Right lung (tissue), 5 donors: ENCODE measurements around the gene TMEM253. TPM values are rescaled to one million over a fixed set of nuclear protein-coding genes. Genes with fewer than 3 reads are reported as not detected.

ENCODE experiments used
- DNase-seq, 2 donors: peaks; one replicate each; pipeline ENCODE4 v3.0.0-alpha.2; 2013
- polyA plus RNA-seq, 5 donors: library from polyadenylated mRNA; unstranded; fragments of 120-200 nt; gene quantifications; one replicate each; pipeline versions ENCODE4 v1.2.1 to v1.2.3, GENCODE V29; 2013; ENCODE audit warnings: inconsistent platforms in 1 of 5, low replicate concordance in 1 of 5; ENCODE audit not compliant: insufficient read length in 5 of 5, insufficient read depth in 1 of 5

Gene TMEM253
- polyA plus RNA-seq, 5 donors: 0.74 to 2.3 (median 1.0) TPM

DNA sequence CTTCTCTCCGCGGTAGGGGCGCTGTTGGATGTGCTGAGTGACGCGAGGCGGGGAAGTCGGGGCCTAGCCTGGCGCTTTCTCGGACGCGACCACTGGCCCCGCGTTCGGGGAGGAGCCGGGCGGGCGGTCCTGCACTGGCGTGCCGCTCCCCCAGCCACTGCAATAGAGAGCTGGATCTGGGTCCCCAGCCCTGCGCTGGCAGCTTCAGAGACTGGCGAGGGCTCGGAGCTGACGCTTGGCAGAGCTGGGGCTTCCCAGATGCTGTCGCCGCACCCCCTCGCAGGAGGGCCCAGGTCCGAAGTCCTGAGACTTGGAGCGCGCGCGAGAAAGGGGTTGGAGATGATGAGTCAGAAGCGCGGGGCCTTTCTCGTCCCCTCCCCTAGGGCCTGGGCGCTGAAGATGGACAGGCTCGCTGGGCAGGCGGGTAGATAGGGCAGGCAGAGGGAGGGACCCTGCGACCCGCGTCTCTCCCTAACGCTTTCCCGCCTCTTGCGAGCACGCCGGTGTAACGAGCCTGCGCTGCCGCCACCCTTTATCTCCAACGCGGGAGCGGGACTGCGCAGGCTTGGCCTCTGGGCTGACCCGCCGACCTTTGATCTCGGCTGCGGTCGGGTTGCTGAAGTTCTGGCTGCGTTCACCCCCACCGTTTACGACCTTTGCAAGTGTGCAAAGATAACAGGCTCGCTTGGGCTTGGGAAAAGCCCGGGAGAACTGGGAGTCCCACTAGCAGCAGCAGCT is 3.0 kb downstream of the TMEM253 start:
- peak; percentile 95 to 98 for DNase-seq

DNA sequence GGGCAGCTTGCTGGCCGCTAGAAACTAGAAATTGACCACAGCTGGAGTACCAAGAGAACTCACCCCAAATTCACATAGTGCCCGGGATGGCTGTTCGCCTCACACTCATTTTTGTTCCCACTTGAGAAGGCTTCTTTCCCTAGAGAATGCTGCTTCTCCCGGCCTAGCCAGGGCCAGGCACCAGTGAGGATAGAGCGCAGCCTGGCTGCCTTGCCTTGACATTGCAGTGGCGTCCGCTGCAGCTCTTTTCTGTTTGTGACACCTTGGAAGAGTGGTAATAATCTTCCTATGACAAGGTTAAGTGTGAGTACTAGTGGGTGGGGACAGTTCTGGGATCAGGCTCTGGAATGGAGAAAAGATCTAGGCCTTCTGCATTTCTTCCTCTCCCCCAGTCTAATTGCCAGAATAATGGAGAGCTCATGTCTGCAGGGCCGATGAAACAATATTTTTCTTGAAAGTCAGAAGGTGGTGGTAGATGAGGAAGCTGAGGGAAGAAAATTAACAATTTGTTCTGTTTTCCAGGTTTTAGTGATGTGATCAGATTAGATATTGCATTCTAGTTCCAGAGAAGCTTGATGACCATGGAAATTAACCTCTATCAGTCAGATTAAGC is 3.7 kb downstream of the TMEM253 start:
- DNase-seq: peak; percentile 77 to 80

DNA sequence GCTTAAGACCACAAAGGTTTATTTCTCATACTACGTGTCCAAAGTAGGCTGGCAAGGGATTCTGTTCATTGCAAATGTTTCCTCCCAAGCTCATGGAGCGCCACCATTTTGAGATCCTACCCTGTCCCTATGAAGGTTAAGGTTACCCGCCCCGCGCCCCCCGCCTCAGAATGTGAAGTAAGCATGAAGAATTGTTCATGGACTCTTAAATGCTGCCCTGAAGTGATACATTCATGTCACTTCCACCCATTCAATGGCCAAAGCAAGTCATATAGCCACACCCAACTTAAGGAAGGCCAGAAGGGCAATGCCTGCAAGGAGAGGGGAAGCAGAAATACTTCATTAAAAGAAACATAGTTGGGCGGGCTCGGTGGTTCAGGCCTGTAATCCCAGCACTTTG is 4.2 kb downstream of the TMEM253 start:
- DNase-seq: no peak

DNA sequence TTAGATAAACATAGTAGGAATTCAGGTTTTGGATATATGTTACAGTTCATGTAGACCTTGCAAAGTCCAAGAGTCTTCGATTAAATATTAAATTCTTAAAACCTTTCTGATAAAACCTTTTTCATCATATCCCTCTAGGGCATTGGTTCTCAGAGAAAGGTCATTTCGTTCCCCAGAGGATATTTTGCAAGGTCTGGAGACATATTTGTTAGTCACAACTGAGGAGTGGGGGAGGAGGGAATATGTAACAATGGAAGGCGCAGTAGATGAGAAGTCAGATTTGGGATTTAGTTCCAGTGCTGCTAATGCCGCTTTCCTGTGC is 5.3 kb downstream of the TMEM253 start:
- DNase-seq: no peak

DNA sequence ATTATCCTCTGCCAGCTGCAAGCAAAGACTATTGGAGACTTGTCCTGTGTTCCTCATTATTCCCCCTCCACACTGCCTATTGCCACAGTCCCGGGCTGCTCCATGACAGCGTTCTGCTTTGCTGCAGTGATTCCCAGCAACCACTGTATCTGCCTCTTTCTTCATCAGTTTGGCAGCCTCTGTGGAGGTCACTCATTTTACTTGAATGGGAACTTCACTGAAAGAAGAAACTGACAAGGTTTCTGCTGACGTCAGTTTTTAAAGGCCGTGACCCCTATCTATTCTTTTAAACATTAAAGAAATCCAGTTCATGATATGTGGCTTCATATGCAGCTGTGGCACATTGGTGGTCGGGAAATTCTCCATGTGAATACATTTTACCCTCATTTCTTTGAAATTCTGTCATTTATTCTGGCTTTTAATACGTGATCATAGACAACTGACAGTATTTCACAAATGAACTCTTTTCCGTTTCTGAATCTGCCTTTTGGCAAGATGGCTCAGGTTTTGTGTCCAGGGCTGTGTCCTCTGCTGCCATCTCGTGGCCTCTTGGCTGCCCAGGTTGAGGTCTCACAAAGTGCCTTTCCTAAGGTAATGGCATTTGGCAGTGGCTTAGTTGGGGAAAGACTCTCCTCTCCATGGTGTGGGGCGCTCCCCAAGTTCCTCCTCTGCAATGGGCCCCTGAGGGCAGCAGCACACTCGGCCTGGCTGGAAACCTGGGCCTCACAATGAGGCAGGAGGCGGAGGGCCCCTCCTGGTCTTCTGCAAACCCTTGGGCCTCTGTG is 5.8 kb downstream of the TMEM253 start:
- peak; percentile 73 to 80 for DNase-seq

DNA sequence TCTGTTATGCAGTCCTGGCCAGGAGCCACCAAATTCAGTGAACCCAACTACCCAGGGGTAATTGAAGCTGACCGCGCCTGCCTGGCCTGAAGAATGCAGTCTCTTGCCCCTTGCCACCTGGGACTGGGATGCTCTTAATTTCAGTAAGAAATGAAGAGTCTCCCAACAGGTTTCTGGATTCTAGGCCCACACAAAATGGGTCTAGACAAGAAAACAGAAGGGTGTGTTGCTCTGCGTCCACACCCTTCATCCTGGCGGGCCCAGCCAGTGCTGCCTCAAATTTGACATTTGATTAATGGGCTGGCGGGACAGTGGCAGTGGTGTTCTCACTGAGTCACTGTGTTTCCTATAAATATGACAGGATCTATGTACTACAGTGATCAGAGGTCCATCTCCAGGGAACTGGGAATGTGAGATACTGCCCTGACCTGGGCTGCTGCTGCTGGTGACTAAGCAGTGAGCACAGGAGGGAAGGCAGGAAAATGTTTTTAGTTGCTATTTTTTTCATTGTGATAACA is 6.5 kb downstream of the TMEM253 start:
- no peak for DNase-seq

DNA sequence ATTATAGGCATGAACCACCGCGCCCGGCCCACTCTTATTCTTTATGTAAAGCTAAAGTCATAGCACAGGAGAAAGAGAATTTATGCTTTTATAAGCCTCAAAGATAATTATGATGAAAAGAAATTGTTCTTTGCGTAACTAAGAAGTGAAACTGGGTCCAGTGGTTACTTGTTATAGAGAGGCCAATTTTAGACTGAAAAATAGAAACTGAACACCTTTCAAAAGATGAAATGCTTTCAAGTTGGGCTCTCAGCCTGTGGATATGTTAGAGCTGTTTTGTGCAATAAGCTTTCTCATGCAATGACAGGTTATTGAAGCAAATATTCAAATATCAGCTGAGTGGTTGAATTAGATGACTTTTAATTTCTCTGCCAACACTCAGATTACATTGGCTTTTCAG is 7.9 kb downstream of the TMEM253 start:
- no peak for DNase-seq

DNA sequence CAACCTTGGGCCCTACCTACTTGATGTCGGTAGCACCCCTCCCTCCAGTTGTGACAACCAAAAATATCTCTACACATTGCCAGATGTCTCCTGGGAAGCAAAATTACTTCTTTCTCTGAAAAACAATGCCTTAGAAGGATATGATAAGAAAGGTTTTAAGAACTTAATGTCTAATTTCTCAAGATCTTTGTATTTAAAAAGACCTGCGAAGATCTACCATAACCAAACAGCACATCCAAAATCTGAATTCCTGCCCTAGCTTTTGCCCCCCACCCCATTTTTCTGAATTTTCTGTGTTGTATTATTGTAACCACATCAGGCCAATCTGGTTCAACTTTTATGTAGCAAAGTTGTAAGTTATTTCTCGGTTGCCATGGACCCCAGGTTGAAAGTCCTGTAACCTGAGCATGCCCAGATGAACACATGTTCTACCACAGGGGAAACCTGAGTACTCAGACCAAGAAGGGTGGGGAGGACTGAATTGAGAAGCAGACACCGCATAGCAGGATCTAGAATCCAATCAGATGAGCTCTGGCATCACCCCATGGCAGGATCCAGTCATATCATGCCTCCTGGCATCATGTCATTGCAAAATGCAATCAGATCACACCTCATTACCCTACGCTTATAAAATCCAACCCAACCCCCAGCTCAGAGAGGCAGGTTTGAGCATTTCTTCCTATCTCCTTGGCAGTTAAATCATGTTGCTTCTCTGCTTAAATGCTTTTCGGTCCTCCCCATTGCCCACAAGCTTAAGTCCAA is 8.7 kb downstream of the TMEM253 start:
- DNase-seq: no peak

DNA sequence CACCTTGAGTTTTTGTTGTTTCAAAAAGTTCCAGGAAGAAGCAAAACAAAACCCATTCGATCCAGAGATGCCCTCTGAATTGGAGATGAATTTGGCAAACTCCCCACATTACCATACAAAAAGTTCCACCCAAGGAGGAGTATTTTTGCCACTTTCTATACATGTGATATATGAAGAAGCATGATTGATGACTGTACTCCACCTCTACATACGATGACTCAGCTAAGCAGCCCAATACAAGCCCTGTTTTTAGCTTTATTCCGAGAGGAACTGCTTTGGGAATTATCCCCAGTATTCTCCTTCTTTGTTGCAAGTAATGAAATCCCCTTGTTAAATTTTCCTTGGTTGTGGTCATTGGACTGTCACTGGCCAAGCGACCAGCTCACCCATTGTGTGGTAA is 11.4 kb downstream of the TMEM253 start:
- DNase-seq: no peak

DNA sequence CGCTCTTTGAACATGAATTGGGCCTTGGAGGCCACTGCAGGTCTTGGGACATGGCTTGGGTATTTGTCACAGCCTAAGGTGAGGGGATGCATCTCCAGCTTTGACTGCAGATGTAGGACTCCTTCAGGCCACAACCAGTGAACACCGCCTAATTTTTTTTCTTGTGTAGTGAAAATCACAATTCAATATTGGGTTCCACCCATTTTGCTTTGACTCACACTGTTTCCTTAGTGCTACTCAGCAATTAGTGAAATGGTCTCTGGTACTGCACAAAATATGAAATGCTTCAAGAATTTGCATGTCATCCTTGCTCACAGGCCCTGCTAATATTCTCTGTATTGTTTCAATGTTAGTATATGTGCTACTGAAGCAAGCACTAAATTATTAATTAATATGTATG is 12.5 kb downstream of the TMEM253 start:
- DNase-seq: no peak

DNA sequence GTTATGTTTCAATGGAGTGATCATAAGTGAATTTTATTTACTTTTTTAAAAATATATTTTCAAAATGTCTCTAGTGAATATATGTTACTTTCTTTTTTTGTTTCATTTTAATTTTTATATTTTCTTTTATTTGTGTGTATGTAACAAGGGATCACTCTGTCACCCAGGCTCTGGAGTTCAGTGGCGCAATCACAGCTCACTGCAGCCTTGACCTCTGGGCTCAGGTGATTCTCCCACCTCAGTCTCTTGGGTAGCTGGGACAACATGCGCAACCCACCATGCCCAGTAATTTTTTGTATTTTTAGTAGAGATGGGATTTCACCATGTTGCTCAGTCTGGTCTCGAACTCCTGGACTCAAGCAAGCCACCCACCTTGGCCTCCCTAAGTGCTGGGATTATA is 18.1 kb downstream of the TMEM253 start:
- DNase-seq: no peak

DNA sequence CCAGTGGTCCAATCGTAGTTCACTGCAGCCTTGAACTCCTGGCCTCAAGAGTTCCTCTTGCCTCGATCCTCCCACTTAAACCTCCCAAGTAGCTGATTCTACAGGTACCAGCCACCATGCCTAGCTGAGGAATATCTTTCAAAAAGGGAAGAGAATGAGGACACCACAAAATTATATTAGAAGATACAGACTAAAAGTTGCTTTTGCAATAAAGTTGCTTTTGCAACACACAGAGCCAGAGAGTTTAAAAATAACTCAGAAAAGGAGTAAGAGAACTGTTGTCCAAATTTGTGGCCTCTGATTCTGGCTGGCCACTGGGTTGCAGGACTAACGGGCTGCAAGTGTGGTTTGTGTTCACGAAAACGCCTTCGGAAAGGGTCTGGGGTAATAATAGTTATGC is 19.8 kb downstream of the TMEM253 start:
- no peak for DNase-seq

DNA sequence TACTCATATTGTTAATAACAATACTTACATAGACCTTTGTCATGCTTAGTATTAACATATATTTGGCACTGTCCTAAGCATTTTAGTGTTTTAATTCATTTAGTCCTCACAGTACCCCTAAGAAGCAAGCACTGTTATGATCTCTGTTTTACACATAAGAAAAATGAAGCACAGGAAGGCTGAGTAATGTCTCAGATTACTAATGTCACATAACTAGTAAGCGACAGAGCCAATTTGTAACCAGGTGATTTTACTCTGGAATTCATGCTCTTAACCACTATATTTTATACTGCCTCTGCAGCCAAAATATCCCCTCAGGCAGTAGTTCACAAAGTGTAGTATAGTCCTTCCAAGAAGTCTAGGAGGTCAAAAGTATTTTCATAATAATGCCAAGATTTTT is 20.3 kb downstream of the TMEM253 start:
- no peak for DNase-seq

DNA sequence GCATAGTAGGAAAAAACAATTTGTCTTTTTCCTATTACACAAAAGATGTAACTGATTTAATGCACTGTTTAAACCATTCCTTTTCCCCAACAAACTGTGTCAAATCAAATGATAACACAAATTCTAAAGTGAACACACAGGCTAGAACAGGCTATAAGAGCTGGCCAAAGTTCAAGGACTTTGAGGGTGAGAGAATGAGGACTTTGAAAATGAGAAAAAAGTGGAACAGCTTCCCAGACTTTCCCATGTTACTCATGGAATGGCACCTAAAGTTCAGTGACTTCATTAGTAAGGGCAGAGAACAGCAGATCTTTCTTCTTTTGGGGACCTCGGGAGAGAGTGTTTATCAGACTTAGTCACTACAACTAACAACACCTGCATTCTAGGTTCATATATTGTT is 22.6 kb downstream of the TMEM253 start:
- DNase-seq: no peak

DNA sequence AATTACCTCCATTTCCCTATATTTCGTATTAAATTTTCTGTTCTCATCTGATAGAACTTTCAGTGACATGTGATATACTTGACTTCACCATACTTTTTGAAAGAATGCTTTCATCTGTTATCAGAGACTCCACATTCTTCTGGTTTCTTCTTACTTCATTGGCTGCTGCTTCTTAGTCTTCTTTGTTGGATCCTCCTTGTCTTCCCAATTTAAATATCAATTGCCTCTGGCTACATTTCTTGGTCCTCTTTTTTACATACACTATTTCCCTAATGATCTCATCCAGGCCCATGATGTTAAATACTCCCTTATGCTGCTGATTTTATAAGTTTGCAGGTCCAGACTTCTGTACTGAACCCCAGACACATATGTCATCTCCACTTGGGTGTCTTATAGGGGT is 33.0 kb downstream of the TMEM253 start:
- no peak for DNase-seq

DNA sequence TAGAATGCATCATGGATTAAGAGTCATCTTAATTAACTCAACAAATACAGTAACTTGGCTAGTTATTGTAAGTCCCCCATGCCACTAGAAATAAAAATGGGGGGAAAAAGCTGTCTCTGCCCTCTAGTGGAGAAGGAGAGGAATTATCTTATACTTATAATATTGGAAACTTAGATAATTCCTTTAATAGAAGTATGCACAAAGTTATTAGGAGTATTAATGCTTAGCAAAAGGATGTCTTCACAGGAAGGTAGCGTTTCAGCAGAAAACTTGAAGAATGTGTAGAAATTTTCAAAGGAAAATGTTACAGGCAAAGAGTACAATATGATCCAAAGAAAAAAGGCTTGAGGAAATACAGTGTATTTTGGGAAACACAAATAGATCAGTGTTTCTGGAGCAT is 35.2 kb downstream of the TMEM253 start:
- no peak for DNase-seq

DNA sequence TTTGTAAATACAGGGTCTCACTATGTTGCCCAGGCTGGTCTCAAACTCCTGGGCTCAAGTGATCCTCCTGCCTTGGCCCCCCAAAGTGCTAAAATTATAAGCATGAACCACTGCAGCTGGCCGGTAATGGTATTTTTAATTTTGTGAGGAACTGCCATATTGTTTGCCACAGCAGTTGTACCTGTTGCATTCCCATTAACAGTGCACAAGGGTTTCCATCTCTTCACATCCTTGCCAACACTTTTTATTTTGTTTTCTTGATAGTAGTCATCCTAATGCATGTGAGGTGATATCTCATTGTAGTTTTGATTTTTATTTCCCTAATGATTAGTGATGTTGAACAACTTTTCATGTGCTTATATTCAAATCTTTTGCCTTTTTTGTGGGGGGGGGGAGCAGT is 41.5 kb downstream of the TMEM253 start:
- no peak for DNase-seq

DNA sequence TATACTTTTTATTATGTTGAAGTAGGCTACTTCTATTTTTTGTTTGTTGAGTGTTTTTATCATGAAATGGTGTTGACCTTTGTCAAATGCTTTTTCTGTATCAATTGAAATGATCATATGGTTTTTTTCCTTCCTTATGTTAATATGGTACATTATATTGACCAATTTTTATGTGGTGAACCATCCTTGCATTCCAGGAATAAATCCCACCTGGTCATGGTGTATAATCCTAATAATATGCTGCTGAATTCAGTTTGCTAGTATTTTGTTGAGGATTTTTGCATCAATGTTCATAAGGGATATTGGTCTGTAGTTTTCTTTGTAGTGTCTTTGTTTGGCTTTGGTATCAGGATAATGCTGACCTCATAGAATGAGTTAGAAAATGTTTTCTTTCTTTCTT is 44.6 kb downstream of the TMEM253 start:
- DNase-seq: no peak

DNA sequence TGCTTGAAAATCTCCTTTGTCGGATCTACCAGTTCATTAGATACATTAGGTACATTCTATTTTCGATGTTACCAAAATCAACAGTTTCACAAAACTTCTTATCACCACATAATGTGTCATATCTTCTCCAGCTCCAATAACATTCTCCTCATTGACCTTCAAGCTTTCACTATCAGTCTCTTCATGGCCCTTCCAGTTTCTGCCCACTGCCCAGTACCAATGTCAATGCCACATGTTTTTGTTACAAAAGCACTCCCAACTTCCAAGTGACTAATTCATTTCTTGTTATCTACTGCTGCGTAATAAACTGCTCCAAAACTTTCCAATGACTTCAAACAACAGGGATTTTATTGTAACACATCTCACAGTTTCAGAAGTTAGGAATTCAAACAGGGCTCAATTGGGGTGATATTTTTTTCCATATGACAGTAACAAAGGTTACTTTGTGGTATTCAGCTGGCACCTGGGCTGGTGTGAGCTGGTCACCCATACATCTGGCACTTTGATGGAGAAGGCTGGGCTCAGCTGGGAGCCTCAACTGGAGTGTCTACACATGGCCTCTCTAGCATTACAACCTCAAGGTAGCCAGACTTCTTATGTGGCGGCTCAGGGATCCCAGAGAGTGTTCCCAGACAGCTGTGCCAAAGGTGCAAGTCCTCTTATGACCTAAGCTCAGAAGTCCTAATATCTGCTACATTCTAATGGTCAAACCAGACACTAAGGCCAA is 48.9 kb downstream of the TMEM253 start:
- no peak for DNase-seq
